Endothelial cell of umbilical vein (primary cell): ENCODE data around the gene PRMT9.

Experiments
- EZH2 ChIP-seq: IDR thresholded peaks from 2 replicates; pipeline ENCODE4 v1.6.1; 2012; ENCODE audit warnings: borderline replicate concordance, low read depth, mild to moderate bottlenecking, moderate library complexity, low read length, inconsistent platforms; ENCODE audit not compliant: severe bottlenecking
- GATA2 ChIP-seq: IDR thresholded peaks from 2 replicates; pipeline ENCODE4 v1.7.0; 2011; ENCODE audit warnings: low read depth, mild to moderate bottlenecking, moderate library complexity, mixed read lengths, low read length; ENCODE audit not compliant: insufficient read length, insufficient read depth
- MYC ChIP-seq: IDR thresholded peaks from one replicate; pipeline ENCODE4 v1.6.1; 2011; ENCODE audit warnings: mild to moderate bottlenecking, low read depth, low read length
- POLR2A ChIP-seq: IDR thresholded peaks from 2 replicates; pipeline ENCODE4 v1.6.1; 2012; ENCODE audit warnings: low read depth, mild to moderate bottlenecking, control low read depth, low read length
- POLR2AphosphoS5 ChIP-seq: IDR thresholded peaks from 2 replicates; pipeline ENCODE4 v1.6.1; 2012; ENCODE audit warnings: low read depth, mild to moderate bottlenecking, control low read depth, low read length, moderate library complexity; ENCODE audit not compliant: insufficient read depth
- TF ChIP-seq, protein P1 (sequence below), 2 donors: IDR thresholded peaks; 1 replicate in 1 of 2; 2 replicates in 1 of 2; pipeline ENCODE4 v1.5.1; 2011; ENCODE audit warnings: low read length in 2 of 2, mild to moderate bottlenecking in 2 of 2, moderate library complexity in 2 of 2, control low read depth in 1 of 2, inconsistent platforms in 1 of 2, low read depth in 1 of 2; ENCODE audit not compliant: insufficient read depth in 1 of 2; ENCODE audit errors: extremely low read depth in 1 of 2
- TF ChIP-seq, protein P2 (sequence below): IDR thresholded peaks from 2 replicates; pipeline ENCODE4 v1.6.1; 2011; ENCODE audit not compliant: insufficient read depth, insufficient read length

DNA sequence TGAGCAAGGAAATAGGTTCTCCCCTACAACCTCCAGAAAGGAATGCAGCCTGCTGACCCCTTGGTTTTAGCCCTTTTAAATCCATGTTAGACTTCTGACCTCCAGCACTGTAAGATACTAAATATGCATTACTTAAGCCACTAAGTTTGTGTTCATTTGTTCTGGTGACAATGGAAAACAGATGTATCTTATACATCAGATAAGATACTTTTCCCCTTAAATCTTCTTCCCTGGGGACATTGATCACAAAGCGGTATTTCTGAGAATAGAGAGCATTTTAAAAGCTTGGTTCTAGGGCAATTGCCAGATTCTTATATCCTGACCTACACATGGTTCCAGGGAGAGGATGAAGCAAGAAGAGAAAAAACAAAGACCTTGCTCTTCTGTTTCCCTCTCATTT, 73.3 kb downstream of the PRMT9 start:
- TF ChIP-seq, protein P1, sequence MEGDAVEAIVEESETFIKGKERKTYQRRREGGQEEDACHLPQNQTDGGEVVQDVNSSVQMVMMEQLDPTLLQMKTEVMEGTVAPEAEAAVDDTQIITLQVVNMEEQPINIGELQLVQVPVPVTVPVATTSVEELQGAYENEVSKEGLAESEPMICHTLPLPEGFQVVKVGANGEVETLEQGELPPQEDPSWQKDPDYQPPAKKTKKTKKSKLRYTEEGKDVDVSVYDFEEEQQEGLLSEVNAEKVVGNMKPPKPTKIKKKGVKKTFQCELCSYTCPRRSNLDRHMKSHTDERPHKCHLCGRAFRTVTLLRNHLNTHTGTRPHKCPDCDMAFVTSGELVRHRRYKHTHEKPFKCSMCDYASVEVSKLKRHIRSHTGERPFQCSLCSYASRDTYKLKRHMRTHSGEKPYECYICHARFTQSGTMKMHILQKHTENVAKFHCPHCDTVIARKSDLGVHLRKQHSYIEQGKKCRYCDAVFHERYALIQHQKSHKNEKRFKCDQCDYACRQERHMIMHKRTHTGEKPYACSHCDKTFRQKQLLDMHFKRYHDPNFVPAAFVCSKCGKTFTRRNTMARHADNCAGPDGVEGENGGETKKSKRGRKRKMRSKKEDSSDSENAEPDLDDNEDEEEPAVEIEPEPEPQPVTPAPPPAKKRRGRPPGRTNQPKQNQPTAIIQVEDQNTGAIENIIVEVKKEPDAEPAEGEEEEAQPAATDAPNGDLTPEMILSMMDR (IDR thresholded peaks at IDR 0.05; ENCODE audit: extremely low read depth in 1 of 2, insufficient read depth in 1 of 2, low read depth in 1 of 2, low read length in 2 of 2) = no peak
- no peak for TF ChIP-seq POLR2AphosphoS5
- no peak for TF ChIP-seq EZH2
- TF ChIP-seq POLR2A = no peak
- TF ChIP-seq GATA2 = no peak
- TF ChIP-seq MYC = no peak
- TF ChIP-seq, protein P2, sequence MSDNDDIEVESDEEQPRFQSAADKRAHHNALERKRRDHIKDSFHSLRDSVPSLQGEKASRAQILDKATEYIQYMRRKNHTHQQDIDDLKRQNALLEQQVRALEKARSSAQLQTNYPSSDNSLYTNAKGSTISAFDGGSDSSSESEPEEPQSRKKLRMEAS = no peak
